ENCODE results near the gene EML4.

DNA sequence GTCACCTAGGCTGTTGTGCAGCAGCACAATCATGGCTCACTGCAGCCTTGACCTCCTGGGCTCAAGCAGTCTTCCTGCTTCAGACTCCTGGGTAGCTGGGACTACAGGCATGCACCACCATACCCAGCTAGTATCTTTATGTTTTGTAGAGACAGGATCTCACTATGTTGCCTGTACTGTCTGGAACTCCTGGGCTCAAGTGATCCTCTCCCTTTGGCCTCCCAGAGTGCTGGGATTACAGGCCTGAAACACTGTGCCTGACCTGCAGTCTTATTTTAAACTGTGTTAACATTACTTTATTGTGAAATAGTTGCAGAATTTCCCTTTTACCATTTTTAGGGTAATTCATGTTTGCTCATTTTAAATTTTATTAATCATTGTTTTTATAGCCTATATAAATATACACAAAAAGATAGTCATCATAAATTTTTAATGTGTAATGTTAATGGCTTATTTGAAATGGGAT is 24.6 kb downstream of the EML4 start:
- TF ChIP-seq CTCF (conservative IDR thresholded peaks at IDR 0.05; ENCODE audit: low read length), result no peak
- no peak for TF ChIP-seq EZH2phosphoT487 (IDR thresholded peaks at IDR 0.05; ENCODE audit: borderline replicate concordance)
